Memory B cell (primary cell): ENCODE data around the gene TMPRSS9.
"Not testable (repeated sequence)": the region's sequence is repeated elsewhere in the genome, so short reads cannot be mapped to it uniquely, and the experiment has no call there.

Source experiments
- ATAC-seq: fragments of 150-1000 bp; cut with Tn5 transposase; 2 replicates; pipeline ENCODE4 v1.10.0; 2021; ENCODE audit warnings: low read depth, mild to moderate bottlenecking, moderate library complexity
- DNase-seq, 2 donors: peaks; one replicate each; pipeline ENCODE4 v3.0.0; 2022; ENCODE audit warnings: low spot score in 2 of 2
- H3K27ac Mint-ChIP-seq: one replicate; pipeline ENCODE4 v1.8.0; 2022; ENCODE audit warnings: mild to moderate bottlenecking, moderate library complexity, mixed read lengths
- H3K27me3 Mint-ChIP-seq: one replicate; pipeline ENCODE4 v1.8.0; 2022; ENCODE audit warnings: mixed read lengths
- H3K36me3 Mint-ChIP-seq: one replicate; pipeline ENCODE4 v1.8.0; 2022; ENCODE audit warnings: mild to moderate bottlenecking, mixed read lengths
- H3K4me1 Mint-ChIP-seq: one replicate; pipeline ENCODE4 v1.8.0; 2022; ENCODE audit warnings: mixed read lengths
- H3K4me3 Mint-ChIP-seq: one replicate; pipeline ENCODE4 v1.8.0; 2022; ENCODE audit warnings: mild to moderate bottlenecking, moderate library complexity, mixed read lengths
- H3K9me3 Mint-ChIP-seq: one replicate; pipeline ENCODE4 v1.8.0; 2022; ENCODE audit warnings: mixed read lengths

Gene TMPRSS9

GRCh38 chr19:2341982-2342381, 18.1 kb upstream of the TMPRSS9 start:
- ATAC-seq: no peak
- Mint-ChIP-seq H3K27me3 (no peaks in the 10 kb centered on the region), H3K4me3 (no peak overlapping the region), H3K27ac (no peak overlapping the region), H3K4me1 (peaks cover 10% of the 10 kb centered on the region), H3K36me3 (peaks cover 14% of the 10 kb centered on the region), H3K9me3 (no peaks in the 10 kb centered on the region)
- DNase-seq: no peak

- no peaks in the 10 kb centered on the region for H3K27me3 Mint-ChIP-seq
- no peak for DNase-seq
- H3K9me3 Mint-ChIP-seq: no peaks in the 10 kb centered on the region
- peaks cover 5% of the 10 kb centered on the region for H3K4me1 Mint-ChIP-seq
- ATAC-seq: no peak
- H3K4me3 Mint-ChIP-seq: no peak overlapping the region
- peaks cover 10% of the 10 kb centered on the region for H3K36me3 Mint-ChIP-seq
- H3K27ac Mint-ChIP-seq: no peak overlapping the region
These were observed 17.3 kb upstream of the TMPRSS9 start for GRCh38 chr19:2342656-2343288.

GRCh38 chr19:2343289-2343982, 16.6 kb upstream of the TMPRSS9 start:
- DNase-seq (no peak), ATAC-seq (no peak)
- H3K9me3 Mint-ChIP-seq: no peaks in the 10 kb centered on the region
- peaks cover 5% of the 10 kb centered on the region for H3K4me1 Mint-ChIP-seq
- H3K36me3 Mint-ChIP-seq: peaks cover 10% of the 10 kb centered on the region
- no peaks in the 10 kb centered on the region for H3K27me3 Mint-ChIP-seq
- no peak overlapping the region for H3K27ac Mint-ChIP-seq
- no peak overlapping the region for H3K4me3 Mint-ChIP-seq

GRCh38 chr19:2344381-2344870, 15.6 kb upstream of the TMPRSS9 start:
- peaks cover 5% of the 10 kb centered on the region for H3K4me1 Mint-ChIP-seq
- no peak overlapping the region for H3K27ac Mint-ChIP-seq
- H3K4me3 Mint-ChIP-seq: no peak overlapping the region
- ATAC-seq: no peak
- no peaks in the 10 kb centered on the region for H3K9me3 Mint-ChIP-seq
- peaks cover 10% of the 10 kb centered on the region for H3K36me3 Mint-ChIP-seq
- DNase-seq: no peak
- H3K27me3 Mint-ChIP-seq: no peaks in the 10 kb centered on the region

GRCh38 chr19:2345076-2345475, 15.0 kb upstream of the TMPRSS9 start:
- Mint-ChIP-seq H3K27ac (no peak overlapping the region), H3K4me1 (peaks cover 5% of the 10 kb centered on the region), H3K9me3 (no peaks in the 10 kb centered on the region), H3K27me3 (no peaks in the 10 kb centered on the region), H3K36me3 (peaks cover 10% of the 10 kb centered on the region), H3K4me3 (no peak overlapping the region)
- DNase-seq: no peak
- ATAC-seq: no peak

GRCh38 chr19:2345794-2346663, 14.0 kb upstream of the TMPRSS9 start:
- peak overlapping the region; percentile 26 for H3K27ac Mint-ChIP-seq
- no peak for DNase-seq
- H3K9me3 Mint-ChIP-seq: no peaks in the 10 kb centered on the region
- peaks cover 5% of the 10 kb centered on the region for H3K4me1 Mint-ChIP-seq
- ATAC-seq: no peak
- H3K36me3 Mint-ChIP-seq: peaks cover 10% of the 10 kb centered on the region
- H3K27me3 Mint-ChIP-seq: no peaks in the 10 kb centered on the region
- no peak overlapping the region for H3K4me3 Mint-ChIP-seq

- not testable (repeated sequence) for ATAC-seq, DNase-seq, H3K4me1 Mint-ChIP-seq, H3K4me3 Mint-ChIP-seq, H3K9me3 Mint-ChIP-seq, H3K36me3 Mint-ChIP-seq, H3K27ac Mint-ChIP-seq, H3K27me3 Mint-ChIP-seq
These were observed 10.2 kb upstream of the TMPRSS9 start for GRCh38 chr19:2349818-2350217.

GRCh38 chr19:2350656-2351055, 9.4 kb upstream of the TMPRSS9 start:
- H3K9me3 Mint-ChIP-seq: no peaks in the 10 kb centered on the region
- no peaks in the 10 kb centered on the region for H3K27me3 Mint-ChIP-seq
- H3K4me1 Mint-ChIP-seq: peaks cover 3% of the 10 kb centered on the region
- ATAC-seq (no peak), DNase-seq (no peak)
- H3K27ac Mint-ChIP-seq: no peak overlapping the region
- H3K4me3 Mint-ChIP-seq: no peak overlapping the region
- peaks cover 3% of the 10 kb centered on the region for H3K36me3 Mint-ChIP-seq

- Mint-ChIP-seq H3K27ac (no peak overlapping the region), H3K36me3 (no peaks in the 10 kb centered on the region), H3K4me3 (no peak overlapping the region), H3K4me1 (no peaks in the 10 kb centered on the region), H3K9me3 (no peaks in the 10 kb centered on the region), H3K27me3 (no peaks in the 10 kb centered on the region)
- no peak for ATAC-seq
- no peak for DNase-seq
These were observed 8.5 kb upstream of the TMPRSS9 start for GRCh38 chr19:2351591-2351990.

- DNase-seq (no peak), ATAC-seq (no peak)
- Mint-ChIP-seq H3K4me3 (no peak overlapping the region), H3K9me3 (peaks cover 3% of the 10 kb centered on the region), H3K4me1 (peaks cover 4% of the 10 kb centered on the region), H3K27me3 (no peaks in the 10 kb centered on the region), H3K27ac (no peak overlapping the region), H3K36me3 (peaks cover 4% of the 10 kb centered on the region)
These were observed 7.9 kb upstream of the TMPRSS9 start for GRCh38 chr19:2352121-2352520.

GRCh38 chr19:2353159-2353886, 6.7 kb upstream of the TMPRSS9 start:
- H3K27me3 Mint-ChIP-seq: no peaks in the 10 kb centered on the region
- DNase-seq (no peak), ATAC-seq (no peak)
- peaks cover 7% of the 10 kb centered on the region for H3K9me3 Mint-ChIP-seq
- peaks cover 9% of the 10 kb centered on the region for H3K4me1 Mint-ChIP-seq
- H3K4me3 Mint-ChIP-seq: no peak overlapping the region
- H3K27ac Mint-ChIP-seq: no peak overlapping the region
- H3K36me3 Mint-ChIP-seq: peaks cover 6% of the 10 kb centered on the region

GRCh38 chr19:2353887-2354592, 6.0 kb upstream of the TMPRSS9 start:
- no peak for DNase-seq
- H3K4me1 Mint-ChIP-seq: peaks cover 9% of the 10 kb centered on the region
- no peaks in the 10 kb centered on the region for H3K27me3 Mint-ChIP-seq
- no peak overlapping the region for H3K27ac Mint-ChIP-seq
- peaks cover 6% of the 10 kb centered on the region for H3K36me3 Mint-ChIP-seq
- H3K4me3 Mint-ChIP-seq: no peak overlapping the region
- H3K9me3 Mint-ChIP-seq: peaks cover 7% of the 10 kb centered on the region
- no peak for ATAC-seq

- ATAC-seq: no peak
- Mint-ChIP-seq H3K4me3 (no peak overlapping the region), H3K27ac (no peak overlapping the region), H3K9me3 (peaks cover 7% of the 10 kb centered on the region), H3K36me3 (peaks cover 6% of the 10 kb centered on the region), H3K4me1 (peaks cover 9% of the 10 kb centered on the region), H3K27me3 (no peaks in the 10 kb centered on the region)
- no peak for DNase-seq
These were observed 5.4 kb upstream of the TMPRSS9 start for GRCh38 chr19:2354670-2355069.
